Loucy (cell line): ENCODE results near the gene FSIP1.

ENCODE experiments used
- EZH2phosphoT487 ChIP-seq: fragments of 200-600 bp; IDR thresholded peaks from 2 replicates; pipeline ENCODE4 v1.6.1; 2018; ENCODE audit warnings: antibody characterized with exemption, mild to moderate bottlenecking, moderate library complexity, borderline replicate concordance
- TF ChIP-seq, protein P1 (sequence below): fragments of 200-600 bp; sonication (generic); conservative IDR thresholded peaks from 2 replicates; pipeline ENCODE4 v1.5.1; 2014; ENCODE audit warnings: mild to moderate bottlenecking, antibody characterized with exemption, low read length

DNA sequence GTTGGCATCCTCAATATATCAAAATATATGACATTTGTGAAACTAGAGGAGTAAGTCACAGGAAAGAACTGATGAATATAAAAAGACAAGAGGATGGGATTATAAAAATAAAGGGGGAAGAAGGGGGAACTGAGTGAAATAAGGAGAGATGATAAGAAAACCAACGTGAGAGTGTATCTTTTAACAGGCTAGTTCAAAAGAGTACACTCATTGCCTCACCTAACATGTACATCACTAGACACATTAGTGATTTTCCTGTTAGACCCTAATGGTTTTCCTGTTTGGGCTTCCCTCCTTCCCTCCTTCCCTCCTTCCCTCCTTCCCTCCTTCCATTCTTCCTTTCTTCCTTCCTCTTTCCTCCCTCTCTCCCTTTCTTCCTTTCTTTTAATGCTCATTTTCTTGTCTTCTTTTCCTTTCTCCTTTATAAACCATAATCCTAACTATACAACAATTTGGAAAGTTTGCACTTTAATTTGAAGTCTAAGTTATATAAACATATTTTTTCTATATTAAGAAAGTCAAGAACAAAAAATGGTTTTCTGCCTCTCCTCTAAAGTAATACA is 35.8 kb downstream of the FSIP1 start:
- TF ChIP-seq, protein P1, sequence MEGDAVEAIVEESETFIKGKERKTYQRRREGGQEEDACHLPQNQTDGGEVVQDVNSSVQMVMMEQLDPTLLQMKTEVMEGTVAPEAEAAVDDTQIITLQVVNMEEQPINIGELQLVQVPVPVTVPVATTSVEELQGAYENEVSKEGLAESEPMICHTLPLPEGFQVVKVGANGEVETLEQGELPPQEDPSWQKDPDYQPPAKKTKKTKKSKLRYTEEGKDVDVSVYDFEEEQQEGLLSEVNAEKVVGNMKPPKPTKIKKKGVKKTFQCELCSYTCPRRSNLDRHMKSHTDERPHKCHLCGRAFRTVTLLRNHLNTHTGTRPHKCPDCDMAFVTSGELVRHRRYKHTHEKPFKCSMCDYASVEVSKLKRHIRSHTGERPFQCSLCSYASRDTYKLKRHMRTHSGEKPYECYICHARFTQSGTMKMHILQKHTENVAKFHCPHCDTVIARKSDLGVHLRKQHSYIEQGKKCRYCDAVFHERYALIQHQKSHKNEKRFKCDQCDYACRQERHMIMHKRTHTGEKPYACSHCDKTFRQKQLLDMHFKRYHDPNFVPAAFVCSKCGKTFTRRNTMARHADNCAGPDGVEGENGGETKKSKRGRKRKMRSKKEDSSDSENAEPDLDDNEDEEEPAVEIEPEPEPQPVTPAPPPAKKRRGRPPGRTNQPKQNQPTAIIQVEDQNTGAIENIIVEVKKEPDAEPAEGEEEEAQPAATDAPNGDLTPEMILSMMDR, result no peak
- TF ChIP-seq EZH2phosphoT487, result no peak
